ENCODE data around the gene SELL. TPM values are rescaled to one million over a fixed set of nuclear protein-coding genes. Genes with fewer than 3 reads are reported as not detected.

The SELL gene
- total and polyA plus RNA-seq, 2 of the 8 experiments (the other 6 are each of a cell fraction or from before 2014, with no cell fraction given) = not detected

GRCh38 chr1:169707912-169708604 lies 3.4 kb downstream of the SELL start:
- no peaks in the 10 kb centered on the region; the same call in 1 of the 2 replicates for H3K23me2 ChIP-seq (ENCODE audit: low read depth, low read length)
- POLR2A ChIA-PET (ENCODE audit: partially characterized antibody) = no interaction called here

More at GRCh38 chr1:169707912-169708604, 3.4 kb downstream of the SELL start:
- Histone ChIP-seq H2BK15ac (ENCODE audit: low read length) (no peak overlapping the region), H3K4me1 (replicated peaks in 1 of 4; ENCODE audit: control insufficient read depth in 3 of 4, insufficient read depth in 4 of 4, low read length in 3 of 4) (peaks cover 0 to 2% (median 0%) of the 10 kb centered on the region in 4 experiments; a peak in 1 of 7 replicates), H2BK5ac (ENCODE audit: low read depth, low read length) (no peak overlapping the region), H3K79me2 (ENCODE audit: control insufficient read depth in 1 of 2, insufficient read depth in 2 of 2, low read length in 2 of 2) (no peaks in the 10 kb centered on the region), H3K4me2 (ENCODE audit: insufficient read depth in 1 of 2, low read depth in 2 of 2, low read length in 2 of 2) (no peak overlapping the region), H2AK5ac (ENCODE audit: low read depth, low read length) (no peak overlapping the region), H3K27me3 (replicated peaks in 1 of 4; ENCODE audit: control insufficient read depth in 3 of 4, extremely low read depth in 1 of 4, insufficient read depth in 3 of 4, low read length in 3 of 4) (no peaks in the 10 kb centered on the region), H3K9ac (replicated peaks in 1 of 4; ENCODE audit: extremely low read depth in 1 of 4, low read depth in 3 of 4, low read length in 3 of 4) (no peak overlapping the region), H4K20me1 (replicated peaks in 1 of 2; ENCODE audit: control insufficient read depth in 1 of 2, insufficient read depth in 2 of 2, low read length in 2 of 2) (no peaks in the 10 kb centered on the region), H4K8ac (ENCODE audit: extremely low read depth, insufficient read depth, low read length) (no peak overlapping the region), H3K27ac (ENCODE audit: low read depth, low read length) (no peak overlapping the region), H3K4me3 (ENCODE audit: extremely low read depth in 1 of 4, insufficient read depth in 2 of 4, low read depth in 3 of 4, low read length in 4 of 4) (no peak overlapping the region), H4K91ac (replicated peaks; ENCODE audit: insufficient read length, low read length) (no peak overlapping the region), H3K79me1 (ENCODE audit: low read depth, low read length) (no peaks in the 10 kb centered on the region), H4K5ac (ENCODE audit: insufficient read length, low read depth, low read length) (no peak overlapping the region), H2BK120ac (replicated peaks; ENCODE audit: low read depth, low read length) (no peak overlapping the region), H3K56ac (replicated peaks; ENCODE audit: insufficient read length, low read depth, low read length) (no peak overlapping the region), H3K4ac (replicated peaks; ENCODE audit: insufficient read length, low read depth, low read length) (no peak overlapping the region), H2AFZ (ENCODE audit: low read length) (no peak overlapping the region), H3K14ac (ENCODE audit: insufficient read length) (no peak overlapping the region), H2BK20ac (ENCODE audit: low read length) (no peak overlapping the region), H2BK12ac (ENCODE audit: low read depth, low read length) (no peak overlapping the region), H3K9me3 (ENCODE audit: insufficient read depth in 2 of 2, low read depth in 1 of 2, low read length in 1 of 2) (no peaks in the 10 kb centered on the region), H3K36me3 (ENCODE audit: control insufficient read depth in 2 of 4, insufficient read depth in 4 of 4, low read length in 3 of 4) (no peaks in the 10 kb centered on the region), H3K23ac (ENCODE audit: insufficient read length) (no peak overlapping the region), H3K18ac (ENCODE audit: extremely low read depth, low read length) (no peak overlapping the region)
- WGBS, 2 experiments (ENCODE audit: extremely low coverage in 1 of 2, insufficient coverage in 1 of 2, insufficient read length in 1 of 2, insufficient replicate concordance in 2 of 2, low coverage in 1 of 2, low lambda C conversion rate in 2 of 2, missing lambda C conversion rate in 1 of 2) = 89% methylated on average over 9 of the region's 9 CpGs; no CpG with 5 or more reads in 1 of the 2 experiments
- DNase-seq (ENCODE audit: low read depth in 1 of 2, low spot score in 2 of 2) = no peak
- no peak for TF ChIP-seq SIRT6 (IDR thresholded peaks at IDR 0.05; ENCODE audit: low read length)
- TF ChIP-seq EGR1 (IDR thresholded peaks at IDR 0.05; ENCODE audit: borderline replicate concordance, low read depth, low read length) = no peak
- TF ChIP-seq BACH1 (IDR thresholded peaks at IDR 0.05; ENCODE audit: low read length) = no peak
- no peak for TF ChIP-seq RFX5 (IDR thresholded peaks at IDR 0.05; ENCODE audit: borderline replicate concordance, low read depth, low read length)
- TF ChIP-seq RAD21 (IDR thresholded peaks at IDR 0.05 in 1 of 2, conservative IDR thresholded peaks at IDR 0.05 in 1 of 2; ENCODE audit: low read depth in 2 of 2, low read length in 2 of 2) = no peak
- no peak for TF ChIP-seq EP300 (IDR thresholded peaks at IDR 0.05; ENCODE audit: borderline replicate concordance in 1 of 2, low read depth in 2 of 2, low read length in 2 of 2)
- no peak for TF ChIP-seq ZNF274 (IDR thresholded peaks at IDR 0.05; ENCODE audit: borderline replicate concordance, extremely low read depth, low read length)
- TF ChIP-seq TAF1 (IDR thresholded peaks at IDR 0.05; ENCODE audit: low read depth, low read length) = no peak
- CTCF ChIA-PET (ENCODE audit: partially characterized antibody) = interaction anchor here (0.6 to 2.9 kb wide), 4 partner anchors 18 to 106 kb away, joined by 3 to 19 read pairs (median 8); no protein-coding TSS in a partner anchor
- no peak for FAIRE-seq

Measured in H1 (cell line).